Esophagus squamous epithelium (tissue), 4 donors: ENCODE results near the gene MED15.

Source experiments
- CTCF ChIP-seq, 6 experiments: fragments of 450-650 bp in 4 of 6; fragments of 200-600 bp in 2 of 6; sonication (generic) in 2 of 6; IDR thresholded peaks; one replicate each; pipeline ENCODE4 v1.5.1; 2016 to 2019; ENCODE audit warnings: antibody characterized with exemption in 6 of 6, mild to moderate bottlenecking in 4 of 6, moderate library complexity in 4 of 6
- POLR2A ChIP-seq, 4 donors: fragments of 450-650 bp; IDR thresholded peaks; one replicate each; pipeline ENCODE4 v1.6.1; 2017; ENCODE audit warnings: antibody characterized with exemption in 4 of 4, mild to moderate bottlenecking in 4 of 4, moderate library complexity in 3 of 4

GRCh38 chr22:20610757-20611156 lies 103.3 kb downstream of the MED15 start:
- TF ChIP-seq CTCF (IDR thresholded peaks at IDR 0.05), result no peak
- no peak for TF ChIP-seq POLR2A (IDR thresholded peaks at IDR 0.05)
